ENCODE measurements around the gene LRRC56.
A peak's percentile ranks its signal among the peaks of the same experiment; 100 is the strongest.

LRRC56 gene

GRCh38 chr11:536841-537621 is at the start of gene LRRC56:
Gene LRRC56, plus strand, starts transcription at chr11:537527. Its CDS starts 3,158 bp downstream, at chr11:540685.
- DNase-seq: peak; percentile 93

GRCh38 chr11:487571-488021 is 49.7 kb upstream of the LRRC56 start:
- DNase-seq: no peak

GRCh38 chr11:488062-488461 is 49.3 kb upstream of the LRRC56 start:
- DNase-seq: no peak

GRCh38 chr11:488579-488978 is 48.7 kb upstream of the LRRC56 start:
- DNase-seq: no peak

GRCh38 chr11:488992-489391 is 48.3 kb upstream of the LRRC56 start:
- DNase-seq: no peak

GRCh38 chr11:489610-490185 is 47.6 kb upstream of the LRRC56 start:
- no peak for DNase-seq

- DNase-seq: no peak
Observed at GRCh38 chr11:490186-490929, 47.0 kb upstream of the LRRC56 start.

GRCh38 chr11:490930-491260 is 46.4 kb upstream of the LRRC56 start:
- DNase-seq: no peak

- DNase-seq: no peak
Observed at GRCh38 chr11:491358-491757, 46.0 kb upstream of the LRRC56 start.

- DNase-seq: no peak
Observed at GRCh38 chr11:492427-493226, 44.7 kb upstream of the LRRC56 start.

- no peak for DNase-seq
Observed at GRCh38 chr11:494761-495536, 42.4 kb upstream of the LRRC56 start.

- no peak for DNase-seq
Observed at GRCh38 chr11:495537-495931, 41.8 kb upstream of the LRRC56 start.

GRCh38 chr11:496834-497564 is 40.3 kb upstream of the LRRC56 start:
- no peak for DNase-seq

GRCh38 chr11:497565-498296 is 39.6 kb upstream of the LRRC56 start:
- no peak for DNase-seq

GRCh38 chr11:498297-499181 is 38.8 kb upstream of the LRRC56 start:
- DNase-seq: no peak

- DNase-seq: no peak
Observed at GRCh38 chr11:499201-500076, 37.9 kb upstream of the LRRC56 start.

GRCh38 chr11:501001-501682 is 36.2 kb upstream of the LRRC56 start:
- DNase-seq: no peak

- DNase-seq: no peak
Observed at GRCh38 chr11:501683-502287, 35.5 kb upstream of the LRRC56 start.
